GM21529 (cell line): ENCODE results near the gene REPS2.

Experiments used
- ATAC-seq: cut with Tn5 transposase; IDR thresholded peaks from one replicate; pipeline ENCODE4 v1.9.1; 2021; ENCODE audit not compliant: unreplicated experiment

REPS2 gene

GRCh38 chrX:17031827-17032226, 85.4 kb downstream of the REPS2 start:
- ATAC-seq: no peak

- no peak for ATAC-seq
Measured at GRCh38 chrX:17032351-17032750, 85.9 kb downstream of the REPS2 start.

GRCh38 chrX:17033225-17033624, 86.8 kb downstream of the REPS2 start:
- no peak for ATAC-seq

GRCh38 chrX:17035111-17035510, 88.7 kb downstream of the REPS2 start:
- no peak for ATAC-seq

- ATAC-seq: no peak
Measured at GRCh38 chrX:17036171-17036961, 89.9 kb downstream of the REPS2 start.

- ATAC-seq: no peak
Measured at GRCh38 chrX:17038277-17038676, 91.8 kb downstream of the REPS2 start.

- no peak for ATAC-seq
Measured at GRCh38 chrX:17038681-17039161, 92.3 kb downstream of the REPS2 start.

- ATAC-seq: no peak
Measured at GRCh38 chrX:17039826-17040225, 93.4 kb downstream of the REPS2 start.

GRCh38 chrX:17040711-17041110, 94.3 kb downstream of the REPS2 start:
- no peak for ATAC-seq

GRCh38 chrX:17042037-17042436, 95.6 kb downstream of the REPS2 start:
- no peak for ATAC-seq

GRCh38 chrX:17046478-17047097, 100.1 kb downstream of the REPS2 start:
- ATAC-seq: peak; percentile 66

- no peak for ATAC-seq
Measured at GRCh38 chrX:17047224-17047623, 100.8 kb downstream of the REPS2 start.

- ATAC-seq: no peak
Measured at GRCh38 chrX:17052210-17052609, 105.8 kb downstream of the REPS2 start.

GRCh38 chrX:17052793-17053192, 106.3 kb downstream of the REPS2 start:
- no peak for ATAC-seq

GRCh38 chrX:17053502-17053901, 107.0 kb downstream of the REPS2 start:
- no peak for ATAC-seq

- no peak for ATAC-seq
Measured at GRCh38 chrX:17056868-17057608, 110.6 kb downstream of the REPS2 start.

GRCh38 chrX:17062065-17062464, 115.6 kb downstream of the REPS2 start:
- no peak for ATAC-seq

- no peak for ATAC-seq
Measured at GRCh38 chrX:17065100-17065499, 118.6 kb downstream of the REPS2 start.

- ATAC-seq: no peak
Measured at GRCh38 chrX:17067534-17067933, 121.1 kb downstream of the REPS2 start.

GRCh38 chrX:17072301-17072700, 125.8 kb downstream of the REPS2 start:
- no peak for ATAC-seq

GRCh38 chrX:17072721-17073230, 126.3 kb downstream of the REPS2 start:
- no peak for ATAC-seq

GRCh38 chrX:17075004-17075403, 128.5 kb downstream of the REPS2 start:
- no peak for ATAC-seq
